Upper lobe of right lung (tissue), 1 donor: ENCODE measurements around the gene CPEB4. TPM values are rescaled to one million over a fixed set of nuclear protein-coding genes. Genes with fewer than 3 reads are reported as not detected.

Experiments
- ATAC-seq: fragments of 200-7000 bp; cut with Tn5 transposase; one replicate; pipeline ENCODE4 v1.9.1; 2020; ENCODE audit warnings: mild to moderate bottlenecking, moderate library complexity
- DNase-seq: peaks from one replicate; pipeline ENCODE4 v3.0.0-alpha.2; 2020
- H3K27ac ChIP-seq: fragments of 200-600 bp; one replicate; pipeline ENCODE4 v1.8.0; 2022
- H3K27me3 ChIP-seq: fragments of 200-600 bp; one replicate; pipeline ENCODE4 v1.8.0; 2022; ENCODE audit warnings: mild to moderate bottlenecking
- H3K36me3 ChIP-seq: fragments of 200-600 bp; one replicate; pipeline ENCODE4 v1.8.0; 2022
- H3K4me1 ChIP-seq: fragments of 200-600 bp; one replicate; pipeline ENCODE4 v1.8.0; 2022
- H3K4me3 ChIP-seq: fragments of 200-600 bp; one replicate; pipeline ENCODE4 v1.8.0; 2022; ENCODE audit warnings: mild to moderate bottlenecking
- H3K9me3 ChIP-seq: fragments of 200-600 bp; one replicate; pipeline ENCODE4 v1.8.0; 2022
- intact Hi-C: fragments of 100-400 bp; cut with DNase I; formaldehyde crosslinking; loops from one replicate; pipeline ENCODE4 v1.11.0; 2022
- total RNA-seq: library from RNA; stranded (reverse); fragmentation: NEBNext Ultra II Directional; extraction: Animal tissue kit (Norgen Biotek cat#: 25700); gene quantifications from one replicate; pipeline ENCODE4 v1.2.1, GENCODE V29; 2021
- TF ChIP-seq, protein P1 (sequence below): fragments of 200-600 bp; IDR thresholded peaks from one replicate; pipeline ENCODE4 v1.8.0; 2022; ENCODE audit warnings: antibody characterized with exemption
- donor health status: DM: no; HTN: yes; CAD: no; lungs with severe emphysema.

The CPEB4 gene
- total RNA-seq, 1 donor from 2014 or later, result 62.4 TPM

DNA sequence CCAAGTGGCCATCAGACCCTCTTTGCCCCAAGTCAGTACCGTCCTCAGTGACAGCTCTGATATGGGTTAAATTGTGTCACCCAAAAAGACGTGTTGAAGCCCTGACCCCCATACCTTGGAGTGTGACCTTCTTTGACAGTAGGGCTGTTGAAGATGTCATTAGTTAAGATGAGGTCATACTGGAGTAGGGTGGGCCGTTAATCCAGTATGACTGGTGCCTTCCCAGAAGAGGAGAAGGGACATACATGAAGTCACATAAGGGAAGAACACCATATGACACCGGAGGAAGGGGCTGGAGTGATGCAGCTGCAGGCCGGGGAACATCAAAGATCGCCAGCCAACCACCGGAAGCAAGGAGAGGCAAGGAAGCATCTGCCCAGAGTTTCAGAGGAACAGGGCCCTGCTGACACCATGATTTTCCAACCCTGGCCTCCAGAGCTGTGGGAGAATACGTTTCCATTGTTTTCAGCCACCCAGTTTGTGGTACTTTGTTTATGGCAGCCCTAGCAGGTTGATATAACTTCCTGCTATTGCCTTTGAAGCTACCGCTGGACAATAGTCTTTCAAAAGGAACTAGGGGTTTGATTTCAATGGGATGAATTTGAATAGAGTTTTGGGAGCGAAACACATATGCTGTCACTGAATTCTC lies 36.4 kb upstream of the CPEB4 start:
- intact Hi-C loops, result no loop called here
- H3K4me1 ChIP-seq, result no peaks in the 10 kb centered on the region
- H3K27me3 ChIP-seq, result no peaks in the 10 kb centered on the region
- peaks cover 7% of the 10 kb centered on the region for H3K9me3 ChIP-seq
- TF ChIP-seq, protein P1, sequence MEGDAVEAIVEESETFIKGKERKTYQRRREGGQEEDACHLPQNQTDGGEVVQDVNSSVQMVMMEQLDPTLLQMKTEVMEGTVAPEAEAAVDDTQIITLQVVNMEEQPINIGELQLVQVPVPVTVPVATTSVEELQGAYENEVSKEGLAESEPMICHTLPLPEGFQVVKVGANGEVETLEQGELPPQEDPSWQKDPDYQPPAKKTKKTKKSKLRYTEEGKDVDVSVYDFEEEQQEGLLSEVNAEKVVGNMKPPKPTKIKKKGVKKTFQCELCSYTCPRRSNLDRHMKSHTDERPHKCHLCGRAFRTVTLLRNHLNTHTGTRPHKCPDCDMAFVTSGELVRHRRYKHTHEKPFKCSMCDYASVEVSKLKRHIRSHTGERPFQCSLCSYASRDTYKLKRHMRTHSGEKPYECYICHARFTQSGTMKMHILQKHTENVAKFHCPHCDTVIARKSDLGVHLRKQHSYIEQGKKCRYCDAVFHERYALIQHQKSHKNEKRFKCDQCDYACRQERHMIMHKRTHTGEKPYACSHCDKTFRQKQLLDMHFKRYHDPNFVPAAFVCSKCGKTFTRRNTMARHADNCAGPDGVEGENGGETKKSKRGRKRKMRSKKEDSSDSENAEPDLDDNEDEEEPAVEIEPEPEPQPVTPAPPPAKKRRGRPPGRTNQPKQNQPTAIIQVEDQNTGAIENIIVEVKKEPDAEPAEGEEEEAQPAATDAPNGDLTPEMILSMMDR, result no peak
- no peak overlapping the region for H3K27ac ChIP-seq
- H3K4me3 ChIP-seq, result no peak overlapping the region
- ATAC-seq, result peak; percentile 26
- DNase-seq, result no peak
- H3K36me3 ChIP-seq, result no peaks in the 10 kb centered on the region

DNA sequence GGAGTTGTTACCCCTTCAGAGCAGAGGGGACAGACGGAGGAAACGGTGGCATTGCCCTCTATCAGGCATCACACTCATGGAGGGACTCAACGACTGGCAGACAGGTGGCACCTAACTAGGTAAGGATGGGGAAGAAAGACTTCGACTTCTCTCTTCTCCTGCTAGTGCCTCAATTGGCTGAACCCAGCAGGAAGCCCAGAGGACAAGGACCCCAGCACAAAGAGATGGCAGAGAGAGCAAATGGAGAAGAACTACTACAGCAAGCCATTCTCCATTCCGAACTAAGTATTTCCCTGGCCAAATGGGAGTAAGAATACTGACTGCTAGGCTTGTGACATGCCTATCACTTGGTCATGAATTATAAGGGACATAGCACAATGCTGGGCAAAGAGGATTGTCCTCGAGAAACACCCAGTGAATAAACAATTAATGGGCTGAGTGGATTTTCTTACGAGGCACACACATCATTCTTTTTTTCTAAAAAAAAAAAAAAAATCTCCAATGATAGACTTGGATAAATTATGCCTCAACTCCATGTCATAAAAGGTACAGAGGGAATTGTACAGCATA lies 35.3 kb upstream of the CPEB4 start:
- TF ChIP-seq, protein P1, result no peak
- Histone ChIP-seq H3K27me3 (no peaks in the 10 kb centered on the region), H3K9me3 (peaks cover 7% of the 10 kb centered on the region), H3K27ac (no peak overlapping the region), H3K4me3 (no peak overlapping the region), H3K4me1 (no peaks in the 10 kb centered on the region), H3K36me3 (no peaks in the 10 kb centered on the region)
- ATAC-seq (no peak), DNase-seq (no peak)
- intact Hi-C loops, result no loop called here

DNA sequence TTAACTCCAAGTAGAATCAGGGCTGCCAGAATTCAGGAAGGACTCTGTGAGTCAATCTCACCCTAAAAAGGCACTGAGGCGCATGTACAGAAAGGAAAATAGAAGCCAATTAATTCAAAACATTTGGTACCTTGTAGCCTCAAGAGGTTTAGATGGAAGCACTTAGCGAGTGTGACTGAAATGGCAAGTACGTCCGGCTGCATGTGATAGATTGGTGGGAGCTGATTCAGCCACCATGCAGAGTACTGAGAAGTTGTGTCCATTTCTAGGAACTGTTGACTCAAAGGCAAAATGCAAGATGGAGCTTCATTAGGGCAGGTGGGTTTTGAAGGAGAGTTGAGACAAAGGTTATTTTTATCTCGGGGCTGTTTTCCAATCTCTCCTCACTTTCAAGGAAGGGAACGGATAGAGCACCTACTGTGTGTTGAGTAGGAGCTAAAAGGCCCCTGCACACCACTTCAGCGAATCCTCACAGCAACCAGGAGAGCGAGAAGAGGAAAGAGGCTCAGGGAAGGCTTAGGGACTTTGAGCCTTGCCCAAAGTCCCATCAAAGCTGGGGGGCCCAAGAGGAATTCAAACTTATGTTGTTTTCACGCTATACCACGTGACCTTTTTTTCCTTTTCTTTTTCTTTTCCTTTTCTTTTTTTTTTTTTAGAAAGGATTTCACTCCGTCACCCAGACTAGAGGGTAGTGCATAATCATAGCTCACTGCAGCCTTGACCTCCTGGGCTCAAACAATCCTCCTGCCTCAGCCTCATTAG lies 34.6 kb upstream of the CPEB4 start:
- no peaks in the 10 kb centered on the region for H3K4me1 ChIP-seq
- H3K9me3 ChIP-seq, result peaks cover 7% of the 10 kb centered on the region
- no peak for ATAC-seq
- intact Hi-C loops, result no loop called here
- H3K27ac ChIP-seq, result no peak overlapping the region
- H3K27me3 ChIP-seq, result no peaks in the 10 kb centered on the region
- no peak overlapping the region for H3K4me3 ChIP-seq
- TF ChIP-seq, protein P1, result no peak
- no peaks in the 10 kb centered on the region for H3K36me3 ChIP-seq
- no peak for DNase-seq

DNA sequence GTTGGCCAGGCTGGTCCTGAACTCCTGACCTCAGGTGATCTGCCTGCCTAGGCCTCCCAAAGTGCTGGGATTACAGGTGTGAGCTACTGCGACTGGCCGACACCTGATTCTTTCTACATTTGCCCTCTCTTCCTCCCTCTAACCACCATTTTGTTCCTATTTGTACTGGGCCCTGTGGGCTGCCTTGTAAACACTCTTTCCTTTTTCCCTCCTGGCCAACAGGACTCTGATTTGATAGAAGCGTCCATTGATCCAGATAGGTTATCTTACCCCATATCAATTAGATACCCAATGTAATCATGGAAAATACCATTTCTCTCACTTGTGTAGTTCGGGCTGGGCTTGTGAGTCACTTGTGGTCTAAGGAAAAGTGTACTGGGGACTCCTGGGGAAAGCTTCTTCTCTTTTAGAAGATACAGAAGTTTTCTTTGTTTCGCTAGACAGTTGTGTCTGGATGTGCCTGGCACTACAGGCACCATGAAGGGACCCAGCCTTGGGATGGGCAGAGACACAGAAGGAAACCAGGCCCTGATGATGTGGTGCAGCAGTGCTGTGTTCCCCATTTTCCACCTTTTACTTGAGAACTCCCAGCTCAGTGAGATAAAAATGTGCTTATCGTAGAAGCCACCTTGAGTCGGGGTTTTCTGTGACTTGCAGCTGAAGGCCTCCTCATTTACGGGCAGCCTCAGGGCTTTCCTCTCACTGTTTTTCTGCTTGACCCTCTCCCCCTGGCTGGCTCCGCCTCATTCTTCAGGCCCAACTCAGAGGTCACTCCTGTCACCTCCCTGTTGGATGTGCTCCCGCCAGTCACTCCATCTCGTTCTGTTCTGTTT lies 32.8 kb upstream of the CPEB4 start:
- H3K4me3 ChIP-seq, result no peak overlapping the region
- no peak for DNase-seq
- TF ChIP-seq, protein P1, result no peak
- no peak for ATAC-seq
- H3K4me1 ChIP-seq, result no peaks in the 10 kb centered on the region
- H3K36me3 ChIP-seq, result no peaks in the 10 kb centered on the region
- H3K27ac ChIP-seq, result no peak overlapping the region
- H3K27me3 ChIP-seq, result no peaks in the 10 kb centered on the region
- intact Hi-C loops, result no loop called here
- H3K9me3 ChIP-seq, result no peaks in the 10 kb centered on the region

DNA sequence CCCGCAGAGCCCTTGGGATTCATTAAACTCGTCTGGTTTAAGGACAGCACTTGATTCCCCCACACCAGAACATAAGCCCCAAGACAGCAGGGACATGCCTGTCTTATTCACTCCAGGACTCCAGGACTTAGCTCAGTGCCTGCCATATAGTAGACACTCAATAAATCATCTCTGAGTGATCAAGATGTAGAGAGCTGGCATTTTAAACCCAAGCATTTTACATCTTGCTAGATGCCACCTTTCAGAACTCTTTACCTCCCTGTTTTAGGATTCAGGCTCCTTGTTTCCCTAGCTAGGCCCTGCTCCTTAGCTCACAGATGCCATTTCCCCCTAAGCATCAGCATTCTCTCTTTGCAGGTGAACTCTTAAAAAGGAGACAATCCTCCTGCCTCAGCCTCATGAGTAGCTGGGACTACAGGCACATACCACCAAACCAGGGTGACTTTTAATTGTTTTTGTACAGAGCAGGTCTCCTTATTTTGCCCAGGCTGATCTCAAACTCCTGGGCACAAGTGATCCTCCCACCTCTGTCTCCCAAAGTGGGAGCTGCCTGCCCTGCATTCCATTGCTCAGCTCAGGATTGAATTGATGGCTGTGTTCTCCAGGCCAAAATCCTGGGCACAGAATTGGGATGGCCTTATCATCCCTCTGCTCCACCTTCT lies 32.0 kb upstream of the CPEB4 start:
- no peaks in the 10 kb centered on the region for H3K27me3 ChIP-seq
- ATAC-seq, result no peak
- TF ChIP-seq, protein P1, result no peak
- H3K27ac ChIP-seq, result no peak overlapping the region
- H3K9me3 ChIP-seq, result no peaks in the 10 kb centered on the region
- no peak for DNase-seq
- no peak overlapping the region for H3K4me3 ChIP-seq
- intact Hi-C loops, result no loop called here
- H3K36me3 ChIP-seq, result no peaks in the 10 kb centered on the region
- no peaks in the 10 kb centered on the region for H3K4me1 ChIP-seq
